GM12801 (cell line): ENCODE data around the gene PCMTD2.
A peak's percentile ranks its signal among the peaks of the same experiment; 100 is the strongest.

ENCODE experiments used
- TF ChIP-seq, protein P1 (sequence below): IDR thresholded peaks from one replicate; pipeline ENCODE4 v1.5.1; 2011; ENCODE audit warnings: control low read depth; ENCODE audit not compliant: insufficient read length; ENCODE audit errors: extremely low read depth

The PCMTD2 gene

GRCh38 chr20:64278317-64278681 is 22.8 kb downstream of the PCMTD2 start:
- TF ChIP-seq, protein P1, sequence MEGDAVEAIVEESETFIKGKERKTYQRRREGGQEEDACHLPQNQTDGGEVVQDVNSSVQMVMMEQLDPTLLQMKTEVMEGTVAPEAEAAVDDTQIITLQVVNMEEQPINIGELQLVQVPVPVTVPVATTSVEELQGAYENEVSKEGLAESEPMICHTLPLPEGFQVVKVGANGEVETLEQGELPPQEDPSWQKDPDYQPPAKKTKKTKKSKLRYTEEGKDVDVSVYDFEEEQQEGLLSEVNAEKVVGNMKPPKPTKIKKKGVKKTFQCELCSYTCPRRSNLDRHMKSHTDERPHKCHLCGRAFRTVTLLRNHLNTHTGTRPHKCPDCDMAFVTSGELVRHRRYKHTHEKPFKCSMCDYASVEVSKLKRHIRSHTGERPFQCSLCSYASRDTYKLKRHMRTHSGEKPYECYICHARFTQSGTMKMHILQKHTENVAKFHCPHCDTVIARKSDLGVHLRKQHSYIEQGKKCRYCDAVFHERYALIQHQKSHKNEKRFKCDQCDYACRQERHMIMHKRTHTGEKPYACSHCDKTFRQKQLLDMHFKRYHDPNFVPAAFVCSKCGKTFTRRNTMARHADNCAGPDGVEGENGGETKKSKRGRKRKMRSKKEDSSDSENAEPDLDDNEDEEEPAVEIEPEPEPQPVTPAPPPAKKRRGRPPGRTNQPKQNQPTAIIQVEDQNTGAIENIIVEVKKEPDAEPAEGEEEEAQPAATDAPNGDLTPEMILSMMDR = no peak

DNA sequence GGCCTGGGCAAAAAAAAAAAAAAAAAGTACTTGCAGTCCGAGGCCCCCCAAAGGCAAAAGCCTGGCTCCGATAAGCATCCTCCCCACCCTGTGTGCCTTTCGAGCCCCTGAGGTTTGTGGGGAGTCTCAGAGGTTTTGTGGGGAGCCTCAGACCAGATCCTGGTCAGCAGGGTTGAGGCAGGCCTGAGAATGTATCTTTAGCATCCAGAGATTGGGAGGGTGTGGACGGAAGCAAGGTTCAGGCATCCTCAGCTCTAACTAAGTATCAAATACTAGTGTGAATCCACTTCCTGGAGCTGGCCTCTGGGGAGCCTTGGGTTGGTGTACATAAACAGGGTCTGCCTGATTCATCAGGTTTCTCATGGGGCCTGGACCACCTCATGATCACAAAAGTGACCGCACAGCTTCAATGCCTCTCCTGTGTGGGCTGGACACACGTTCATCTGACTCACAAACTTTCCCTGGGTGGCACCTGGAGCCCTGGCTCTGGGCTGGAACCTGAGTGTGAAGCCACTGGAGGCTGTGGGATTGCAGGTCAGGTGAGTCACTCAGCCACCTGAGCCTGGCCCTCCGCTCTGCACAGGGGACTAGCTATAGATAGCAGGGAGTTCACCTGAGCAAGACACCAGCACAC is 24.4 kb downstream of the PCMTD2 start:
- TF ChIP-seq, protein P1 = no peak

DNA sequence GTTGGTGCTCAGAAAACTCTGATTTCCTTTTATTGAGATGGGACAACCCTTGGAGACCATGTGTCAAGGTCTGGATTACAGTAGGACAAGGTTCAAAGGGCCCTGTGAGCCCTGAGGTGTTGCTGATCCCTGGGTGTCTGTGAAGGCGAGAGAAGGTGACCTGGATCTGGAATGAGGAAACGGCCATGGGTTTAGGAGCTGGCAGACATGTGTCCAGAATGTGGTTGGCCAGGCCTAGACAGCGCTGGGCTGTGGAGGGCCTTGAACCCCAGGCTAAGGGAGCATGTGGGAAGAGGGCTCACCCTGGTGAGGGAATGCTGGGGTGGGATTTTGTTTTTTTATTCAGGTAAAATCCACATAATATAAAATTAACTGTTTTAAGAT is 24.9 kb downstream of the PCMTD2 start:
- TF ChIP-seq, protein P1 = no peak

DNA sequence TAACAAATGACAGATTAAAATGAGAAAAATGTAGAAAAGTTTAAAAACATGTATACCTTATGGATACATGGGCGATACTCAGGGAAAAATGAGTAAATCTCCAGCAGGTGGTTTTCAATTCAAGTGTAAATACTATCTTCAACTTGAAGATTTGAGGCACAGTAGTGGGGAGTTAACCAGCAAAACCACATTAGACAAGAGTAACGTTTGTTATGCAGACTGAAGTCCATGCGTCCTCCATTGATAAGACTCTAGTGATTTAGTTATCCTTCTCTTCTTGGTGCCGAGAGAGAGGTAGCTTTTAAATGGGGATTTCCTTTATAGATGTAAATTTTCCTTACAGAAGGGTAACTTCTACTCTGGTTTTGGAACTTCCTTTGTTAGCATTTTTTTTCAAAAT is 28.1 kb downstream of the PCMTD2 start:
- TF ChIP-seq, protein P1 = no peak

- TF ChIP-seq, protein P1 = peak; percentile 98
Measured at GRCh38 chr20:64285579-64286446, 30.3 kb downstream of the PCMTD2 start.
